OCI-LY7 (cell line): ENCODE data around the gene OSBP2. TPM values are rescaled to one million over a fixed set of nuclear protein-coding genes. Genes with fewer than 3 reads are reported as not detected.

Experiments
- BruUV-seq: library from RNA; stranded (reverse); fragments of 400-500 nt; replicated peaks from 2 replicates; lab custom pipeline; 2021; lab: Mats Ljungman, UMichigan
- CTCF ChIA-PET: fragments of 300-600 bp; sonication (Branson Sonifier 250); formaldehyde crosslinking; loops from one replicate; lab custom pipeline; 2022; ENCODE audit warnings: antibody characterized with exemption; ENCODE audit not compliant: unreplicated experiment; lab: Charles Lee
- POLR2A ChIA-PET: fragments of 300-600 bp; sonication (Branson Sonifier 250); formaldehyde crosslinking; loops from one replicate; lab custom pipeline; 2022; ENCODE audit warnings: antibody characterized with exemption; lab: Charles Lee
- DNase-seq: peaks from one replicate; pipeline ENCODE4 v3.0.0-alpha.2; 2015; ENCODE audit warnings: low spot score
- H2AFZ ChIP-seq: fragments of 200-600 bp; sonication (generic), shearing (Covaris generic); 2 replicates; pipeline ENCODE4 v1.6.1; 2014; ENCODE audit warnings: mild to moderate bottlenecking, antibody characterized with exemption, low read length, moderate library complexity
- H3K27ac ChIP-seq: fragments of 200-600 bp; sonication (generic); 2 replicates; pipeline ENCODE4 v1.5.1; 2014; ENCODE audit warnings: mixed run types, low read depth, mild to moderate bottlenecking, moderate library complexity, low read length, inconsistent platforms; ENCODE audit not compliant: poor library complexity, severe bottlenecking
- H3K36me3 ChIP-seq: fragments of 200-600 bp; sonication (generic); 2 replicates; pipeline ENCODE4 v1.6.1; 2014; ENCODE audit warnings: mild to moderate bottlenecking, antibody characterized with exemption, low read length, moderate library complexity, mixed read lengths; ENCODE audit not compliant: insufficient read depth
- H3K4me1 ChIP-seq: fragments of 200-600 bp; sonication (generic); 2 replicates; pipeline ENCODE4 v1.5.1; 2014; ENCODE audit warnings: mild to moderate bottlenecking, low read length; ENCODE audit not compliant: insufficient read depth, poor library complexity, severe bottlenecking
- H3K4me2 ChIP-seq: fragments of 200-600 bp; sonication (generic); 2 replicates; pipeline ENCODE4 v1.6.1; 2014; ENCODE audit warnings: mild to moderate bottlenecking, low read length
- H3K4me3 ChIP-seq: fragments of 200-600 bp; sonication (generic); 2 replicates; pipeline ENCODE4 v1.5.1; 2014; ENCODE audit warnings: mild to moderate bottlenecking, low read depth, low read length; ENCODE audit not compliant: poor library complexity, severe bottlenecking
- H3K79me2 ChIP-seq: fragments of 200-600 bp; sonication (generic); 2 replicates; pipeline ENCODE4 v1.6.1; 2016; ENCODE audit warnings: low read depth, mild to moderate bottlenecking, low read length, moderate library complexity, mixed read lengths; ENCODE audit not compliant: insufficient read depth
- H3K9me2 ChIP-seq: fragments of 200-600 bp; sonication (generic); 2 replicates; pipeline ENCODE4 v1.6.1; 2016; ENCODE audit warnings: mild to moderate bottlenecking, low read length, mixed read lengths; ENCODE audit not compliant: insufficient read depth
- H3K9me3 ChIP-seq: fragments of 200-600 bp; sonication (generic); 2 replicates; pipeline ENCODE4 v1.6.1; 2014; ENCODE audit warnings: mild to moderate bottlenecking, mixed run types, low read length, mixed read lengths
- H4K20me1 ChIP-seq: fragments of 200-600 bp; sonication (generic); 2 replicates; pipeline ENCODE4 v1.6.1; 2014; ENCODE audit warnings: mild to moderate bottlenecking, antibody characterized with exemption, low read length, moderate library complexity, mixed read lengths; ENCODE audit not compliant: insufficient read depth
- EZH2phosphoT487 ChIP-seq: fragments of 200-600 bp; sonication (generic); IDR thresholded peaks from 2 replicates; pipeline ENCODE4 v1.6.1; 2018; ENCODE audit warnings: low read depth, borderline replicate concordance, mild to moderate bottlenecking, mixed run types, antibody characterized with exemption, low read length, moderate library complexity, mixed read lengths
- intact Hi-C: fragments of 100-400 bp; cut with micrococcal nuclease; formaldehyde crosslinking; loops from one replicate; pipeline ENCODE4 v1.10.0; 2022; ENCODE audit not compliant: unreplicated experiment
- total RNA-seq, 2 experiments: library from RNA; depleted of rRNA in 1 of 2; stranded (reverse); fragments of >200 nt in 1 of 2; shearing (Covaris generic) in 1 of 2; gene quantifications; 2 replicates each; pipeline ENCODE4 v1.2.3, GENCODE V29; 2014 to 2022
- TF ChIP-seq, protein P1 (sequence below): fragments of 200-600 bp; sonication (generic); conservative IDR thresholded peaks from 2 replicates; pipeline ENCODE4 v1.5.1; 2014; ENCODE audit warnings: mild to moderate bottlenecking, antibody characterized with exemption, low read length, moderate library complexity, mixed read lengths

Gene OSBP2
- total RNA-seq, 2 experiments from 2014 or later, result 0.19 to 0.34 TPM

DNA sequence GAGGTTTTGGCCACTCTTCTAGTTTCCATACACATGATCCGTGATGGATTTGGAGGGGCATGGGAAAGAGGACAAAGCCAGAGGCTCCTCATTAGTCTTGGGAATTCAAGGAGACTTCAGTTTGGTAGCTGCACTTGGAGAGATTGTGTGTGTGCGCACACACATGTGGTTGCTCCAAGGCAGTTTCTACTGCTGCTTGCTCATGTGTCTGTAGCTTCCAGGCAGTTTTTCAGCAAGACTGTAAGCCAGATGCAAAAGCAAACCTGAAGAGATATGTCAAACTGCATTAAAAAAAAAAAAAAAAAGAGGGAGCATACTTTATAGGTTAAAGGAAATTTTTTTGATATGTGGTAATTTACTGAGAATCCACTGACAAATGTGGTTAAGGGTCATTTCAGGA is 95.7 kb downstream of the OSBP2 start:
- H3K36me3 ChIP-seq, result no peaks in the 10 kb centered on the region
- H3K4me1 ChIP-seq, result no peaks in the 10 kb centered on the region
- no peak for TF ChIP-seq EZH2phosphoT487
- TF ChIP-seq, protein P1, sequence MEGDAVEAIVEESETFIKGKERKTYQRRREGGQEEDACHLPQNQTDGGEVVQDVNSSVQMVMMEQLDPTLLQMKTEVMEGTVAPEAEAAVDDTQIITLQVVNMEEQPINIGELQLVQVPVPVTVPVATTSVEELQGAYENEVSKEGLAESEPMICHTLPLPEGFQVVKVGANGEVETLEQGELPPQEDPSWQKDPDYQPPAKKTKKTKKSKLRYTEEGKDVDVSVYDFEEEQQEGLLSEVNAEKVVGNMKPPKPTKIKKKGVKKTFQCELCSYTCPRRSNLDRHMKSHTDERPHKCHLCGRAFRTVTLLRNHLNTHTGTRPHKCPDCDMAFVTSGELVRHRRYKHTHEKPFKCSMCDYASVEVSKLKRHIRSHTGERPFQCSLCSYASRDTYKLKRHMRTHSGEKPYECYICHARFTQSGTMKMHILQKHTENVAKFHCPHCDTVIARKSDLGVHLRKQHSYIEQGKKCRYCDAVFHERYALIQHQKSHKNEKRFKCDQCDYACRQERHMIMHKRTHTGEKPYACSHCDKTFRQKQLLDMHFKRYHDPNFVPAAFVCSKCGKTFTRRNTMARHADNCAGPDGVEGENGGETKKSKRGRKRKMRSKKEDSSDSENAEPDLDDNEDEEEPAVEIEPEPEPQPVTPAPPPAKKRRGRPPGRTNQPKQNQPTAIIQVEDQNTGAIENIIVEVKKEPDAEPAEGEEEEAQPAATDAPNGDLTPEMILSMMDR, result no peak
- no peak for DNase-seq
- no peak overlapping the region for H2AFZ ChIP-seq
- no peak overlapping the region for H3K27ac ChIP-seq
- no TSS peak for BruUV-seq
- H3K79me2 ChIP-seq, result no peaks in the 10 kb centered on the region
- H3K4me2 ChIP-seq, result no peak overlapping the region
- no peaks in the 10 kb centered on the region for H4K20me1 ChIP-seq
- intact Hi-C loops, result no loop called here
- H3K9me3 ChIP-seq, result no peaks in the 10 kb centered on the region
- ChIA-PET CTCF (no interaction called here), POLR2A (interaction anchor here (0.7 kb wide), 1 partner anchor 367 kb away, joined by 4 read pairs; no protein-coding TSS in a partner anchor)
- H3K9me2 ChIP-seq, result no peaks in the 10 kb centered on the region
- no peak overlapping the region for H3K4me3 ChIP-seq

DNA sequence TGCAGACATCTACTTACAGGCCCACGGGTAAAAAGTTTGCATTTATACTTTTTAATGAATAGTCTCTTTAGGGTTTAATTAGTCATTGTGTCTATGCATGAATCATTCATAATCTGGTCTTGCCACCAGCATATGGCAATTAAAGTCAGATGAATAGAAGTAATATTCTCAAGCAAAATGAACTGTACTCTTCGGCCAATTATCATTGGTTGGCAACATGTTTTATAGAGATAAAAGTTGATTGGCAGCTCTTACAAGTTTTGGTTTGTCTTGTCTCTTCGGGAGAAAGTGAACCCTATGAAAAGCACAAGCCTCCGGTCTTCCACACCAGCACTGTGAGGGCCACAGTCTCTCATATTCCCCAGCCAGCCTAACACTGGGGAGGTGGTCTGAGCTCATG is 97.8 kb downstream of the OSBP2 start:
- Histone ChIP-seq H3K4me1 (no peaks in the 10 kb centered on the region), H3K4me3 (no peak overlapping the region), H3K79me2 (no peaks in the 10 kb centered on the region), H3K4me2 (no peak overlapping the region), H3K27ac (no peak overlapping the region), H3K9me2 (no peaks in the 10 kb centered on the region), H3K9me3 (no peaks in the 10 kb centered on the region), H4K20me1 (no peaks in the 10 kb centered on the region), H3K36me3 (no peaks in the 10 kb centered on the region), H2AFZ (no peak overlapping the region)
- TF ChIP-seq, protein P1, result no peak
- TF ChIP-seq EZH2phosphoT487, result no peak
- POLR2A ChIA-PET, result no interaction called here
- BruUV-seq, result no TSS peak
- DNase-seq, result no peak
- CTCF ChIA-PET, result no interaction called here
- intact Hi-C loops, result no loop called here

DNA sequence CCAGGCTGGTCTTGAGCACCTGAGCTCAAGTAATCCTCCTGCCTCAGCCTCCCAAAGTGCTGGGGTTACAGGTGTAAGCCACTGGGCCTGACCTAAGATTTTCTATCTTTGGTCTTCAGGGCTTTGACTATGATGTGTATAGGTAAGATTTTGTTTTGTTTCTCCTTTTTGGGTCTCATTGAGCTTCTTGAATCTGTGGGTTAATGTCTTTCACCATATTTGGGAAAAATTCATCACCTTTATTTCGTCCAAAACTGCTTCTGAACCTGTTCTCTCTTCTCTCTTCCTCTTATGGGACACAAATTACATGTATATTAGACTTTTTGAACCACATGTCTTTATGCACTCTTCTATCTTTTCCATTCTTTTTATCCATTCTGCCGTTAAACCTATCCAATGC is 100.4 kb downstream of the OSBP2 start:
- no peaks in the 10 kb centered on the region for H3K36me3 ChIP-seq
- H3K4me1 ChIP-seq, result no peaks in the 10 kb centered on the region
- BruUV-seq, result no TSS peak
- POLR2A ChIA-PET, result no interaction called here
- no peaks in the 10 kb centered on the region for H3K9me2 ChIP-seq
- no peak for DNase-seq
- H3K79me2 ChIP-seq, result no peaks in the 10 kb centered on the region
- no peaks in the 10 kb centered on the region for H3K9me3 ChIP-seq
- H3K4me3 ChIP-seq, result no peak overlapping the region
- no peak overlapping the region for H3K4me2 ChIP-seq
- no peak overlapping the region for H2AFZ ChIP-seq
- intact Hi-C loops, result no loop called here
- H3K27ac ChIP-seq, result no peak overlapping the region
- TF ChIP-seq, protein P1, result no peak
- no peak for TF ChIP-seq EZH2phosphoT487
- H4K20me1 ChIP-seq, result no peaks in the 10 kb centered on the region
- CTCF ChIA-PET, result no interaction called here
